Frontal cortex (tissue), 4 donors: Measurements from ENCODE around the gene TP53BP1. TPM values are rescaled to one million over a fixed set of nuclear protein-coding genes. Genes with fewer than 3 reads are reported as not detected.

ENCODE experiments used
- DNase-seq, 2 donors: peaks; one replicate each; pipeline ENCODE4 v3.0.0; 2012; ENCODE audit warnings: low spot score in 2 of 2
- FAIRE-seq: peaks from 2 replicates; lab custom pipeline; 2012; peaks lifted over from hg19 to GRCh38; lab: Jason Lieb, UNC
- total RNA-seq: library from RNA; depleted of rRNA; stranded (reverse); fragments of >200 nt; gene quantifications from one replicate; pipeline ENCODE4 v1.2.3, GENCODE V29; 2014
- donor health status: control.
- donor health status: control.
- donor health status: control.

Gene TP53BP1
- total RNA-seq, 1 donor from 2014 or later: 157 TPM

DNA sequence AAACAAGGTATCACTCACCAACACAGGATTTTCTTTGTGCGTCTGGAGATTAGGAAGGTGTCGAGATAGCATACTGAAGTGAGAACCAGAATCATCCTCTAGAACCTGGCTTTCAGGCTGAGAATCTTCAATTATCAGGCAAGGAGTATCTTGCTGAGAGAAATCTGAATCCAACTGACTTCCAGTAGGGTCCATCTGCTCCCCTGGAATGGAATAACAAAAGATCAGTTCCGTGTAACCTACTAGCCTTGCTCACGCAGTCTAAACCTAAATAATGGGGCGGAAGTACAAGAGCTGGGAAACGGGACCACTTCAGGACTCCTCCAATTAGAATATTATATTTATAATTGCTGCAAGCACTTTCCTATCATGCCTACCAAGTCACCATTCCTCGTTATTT, 690 bp downstream of the TP53BP1 start:
- no peak for FAIRE-seq

GRCh38 chr15:43489191-43489590, 3.8 kb downstream of the TP53BP1 start:
- no peak for FAIRE-seq
- DNase-seq: no peak

More for the DNA sequence above, 690 bp downstream of the TP53BP1 start:
- DNase-seq: no peak

DNA sequence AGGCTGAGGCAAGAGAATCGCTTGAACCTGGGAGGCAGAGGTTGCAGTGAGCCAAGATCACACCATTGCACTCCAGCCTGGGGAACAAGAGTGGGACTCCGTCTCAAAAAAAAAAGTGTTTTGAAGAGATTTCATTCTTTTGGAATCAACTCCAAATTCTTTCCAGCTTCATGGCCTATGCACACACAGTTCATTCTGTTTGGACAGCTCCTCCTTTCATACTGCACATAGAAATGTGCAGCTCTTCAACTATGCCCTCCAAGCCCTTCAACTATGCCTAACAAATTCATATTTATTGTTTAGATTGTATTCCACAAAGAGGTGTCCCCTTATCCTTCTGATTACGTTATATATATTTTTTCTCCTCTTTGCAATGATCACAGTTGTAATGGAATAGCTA, 4.2 kb downstream of the TP53BP1 start:
- FAIRE-seq: no peak

GRCh38 chr15:43487271-43487895, 5.6 kb downstream of the TP53BP1 start:
- no peak for FAIRE-seq

More for the DNA sequence above, 4.2 kb downstream of the TP53BP1 start:
- DNase-seq: no peak

GRCh38 chr15:43484455-43484854, 8.5 kb downstream of the TP53BP1 start:
- DNase-seq (no peak), FAIRE-seq (no peak)

More at GRCh38 chr15:43487271-43487895, 5.6 kb downstream of the TP53BP1 start:
- no peak for DNase-seq

GRCh38 chr15:43483297-43484128, 9.4 kb downstream of the TP53BP1 start:
- DNase-seq: no peak
- peak; percentile 93 for FAIRE-seq

DNA sequence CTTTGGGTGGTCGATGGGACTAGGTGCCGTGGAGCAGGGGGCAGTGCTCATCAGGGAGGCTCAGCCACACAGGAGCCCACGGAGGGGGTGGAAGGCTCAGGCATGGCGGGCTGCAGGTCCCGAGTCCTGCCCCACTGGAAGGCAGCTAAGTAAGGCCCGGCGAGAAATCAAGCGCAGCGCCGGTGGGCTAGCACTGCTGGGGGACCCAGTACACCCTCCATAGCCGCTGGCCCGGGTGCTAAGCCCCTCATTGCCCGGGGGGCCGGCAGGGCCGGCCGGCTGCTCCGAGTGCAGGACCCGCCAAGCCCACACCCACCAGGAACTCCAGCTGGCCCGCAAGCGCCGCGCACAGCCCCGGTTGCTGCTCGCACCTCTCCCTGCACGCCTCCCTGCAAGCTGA, 19.1 kb downstream of the TP53BP1 start:
- DNase-seq: no peak
- no peak for FAIRE-seq

- no peak for DNase-seq
- no peak for FAIRE-seq
These were observed 21.0 kb downstream of the TP53BP1 start for GRCh38 chr15:43471975-43472374.

GRCh38 chr15:43469867-43470266, 23.1 kb downstream of the TP53BP1 start:
- FAIRE-seq (no peak), DNase-seq (no peak)

DNA sequence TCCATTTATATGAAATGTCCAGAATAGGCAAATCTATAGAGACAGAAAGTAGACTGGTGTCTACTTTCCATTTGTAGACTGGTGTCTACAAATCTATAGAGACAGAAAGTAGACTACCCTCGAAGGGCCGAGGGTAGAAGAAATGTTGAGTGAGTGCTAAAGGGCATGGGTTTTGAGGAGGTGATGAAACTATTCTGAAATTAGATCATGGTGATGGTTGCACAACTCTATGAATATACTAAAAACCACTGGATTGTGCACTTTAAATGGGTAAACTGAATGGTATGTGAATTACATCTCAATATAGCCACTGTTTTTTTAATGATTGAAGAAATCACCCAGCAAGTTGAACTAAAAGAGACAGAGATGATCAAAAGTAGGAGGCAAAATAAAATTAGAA, 27.9 kb downstream of the TP53BP1 start:
- FAIRE-seq (no peak), DNase-seq (no peak)

DNA sequence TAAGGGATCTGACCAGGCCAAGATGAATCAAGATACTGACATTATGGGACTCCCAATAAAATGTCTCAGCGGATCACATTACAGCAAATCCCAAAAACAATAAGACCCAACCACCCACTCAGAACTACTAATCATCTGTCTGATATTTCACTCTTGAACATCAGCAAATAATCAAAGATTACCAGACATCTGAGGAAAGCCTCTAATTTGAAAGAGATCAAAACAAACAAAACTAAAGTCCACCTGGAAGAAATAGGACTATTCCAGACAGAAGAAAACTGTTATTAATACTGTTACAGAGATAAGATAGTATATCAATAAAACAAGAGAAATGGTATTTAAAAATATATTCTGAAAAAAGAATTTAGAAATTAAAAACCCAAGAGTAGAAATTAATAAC, 29.0 kb downstream of the TP53BP1 start:
- DNase-seq: no peak
- no peak for FAIRE-seq

- DNase-seq: no peak
- no peak for FAIRE-seq
These were observed 29.4 kb downstream of the TP53BP1 start for GRCh38 chr15:43463507-43463906.

- FAIRE-seq: no peak
- DNase-seq: no peak
These were observed 43.0 kb downstream of the TP53BP1 start for GRCh38 chr15:43449981-43450380.

DNA sequence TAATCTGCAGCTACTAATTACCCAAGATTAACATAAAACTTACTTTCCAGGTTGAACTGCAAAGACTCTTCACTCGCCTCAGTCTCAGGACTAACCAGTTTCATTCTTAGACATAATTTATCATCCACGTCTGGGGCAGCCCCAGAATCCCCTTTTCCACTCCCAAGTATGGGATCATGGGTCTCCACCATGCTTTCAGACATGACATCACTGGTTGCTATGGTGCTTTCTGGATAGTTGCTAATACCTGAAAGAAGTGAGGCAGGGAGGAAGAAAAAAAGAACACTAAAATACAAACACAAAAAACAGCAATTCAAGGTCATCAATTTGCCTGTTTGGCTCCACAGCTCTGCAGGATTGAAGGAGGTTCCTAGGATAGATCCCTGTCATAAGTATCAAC, 46.6 kb downstream of the TP53BP1 start:
- FAIRE-seq (no peak), DNase-seq (no peak)

DNA sequence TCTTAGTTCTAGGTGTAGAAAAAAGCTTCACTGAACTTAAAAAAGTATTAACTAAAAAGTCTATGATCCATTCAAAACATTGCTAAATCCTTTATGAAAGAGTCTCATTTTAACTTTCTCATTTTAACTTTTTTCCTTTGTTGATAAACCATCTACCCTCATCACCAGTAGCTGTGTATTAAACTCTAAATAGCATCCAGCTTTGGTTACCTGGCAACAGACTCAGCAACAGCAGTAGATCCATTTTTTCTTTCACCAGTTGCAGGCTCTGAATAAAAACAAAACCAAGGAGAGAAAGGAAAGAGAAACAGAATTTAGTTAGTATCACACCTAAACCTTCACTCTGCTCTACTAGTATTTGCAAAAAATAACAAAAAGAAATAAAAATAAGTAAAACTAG, 51.6 kb downstream of the TP53BP1 start:
- DNase-seq (no peak), FAIRE-seq (peak; percentile 17)

GRCh38 chr15:43440721-43441281, 52.2 kb downstream of the TP53BP1 start:
- FAIRE-seq (peak; percentile 97), DNase-seq (peak; percentile 49 to 54)

DNA sequence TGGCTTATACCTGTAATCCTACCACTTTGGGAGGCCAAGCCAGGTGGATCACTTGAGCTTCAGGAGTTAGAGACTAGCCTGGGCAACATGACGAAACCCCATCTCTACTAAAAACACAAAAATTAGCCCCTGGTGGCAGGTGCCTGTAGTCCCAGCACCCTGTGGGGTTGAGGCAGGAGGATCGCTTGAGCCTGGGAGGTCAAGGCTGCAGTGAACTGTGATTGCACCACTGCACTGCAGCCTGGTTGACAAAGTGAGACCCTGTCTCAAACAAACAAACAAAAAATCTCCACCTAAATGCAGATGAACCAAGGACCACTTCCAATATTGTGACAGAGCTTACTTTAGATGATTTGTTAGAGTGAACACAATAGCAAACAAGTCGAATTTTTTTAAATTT, 53.7 kb downstream of the TP53BP1 start:
- FAIRE-seq: no peak

GRCh38 chr15:43436395-43436794, 56.6 kb downstream of the TP53BP1 start:
- no peak for DNase-seq
- no peak for FAIRE-seq

More for the DNA sequence above, 53.7 kb downstream of the TP53BP1 start:
- DNase-seq: no peak

- no peak for DNase-seq
- no peak for FAIRE-seq
These were observed 58.5 kb downstream of the TP53BP1 start for GRCh38 chr15:43434446-43434845.

- no peak for FAIRE-seq
- DNase-seq: no peak
These were observed 59.2 kb downstream of the TP53BP1 start for GRCh38 chr15:43433661-43434303.

GRCh38 chr15:43433165-43433564, 59.8 kb downstream of the TP53BP1 start:
- no peak for DNase-seq

More at GRCh38 chr15:43433165-43433564, 59.8 kb downstream of the TP53BP1 start:
- FAIRE-seq: no peak
